ENCODE results near the gene COQ9.
A peak's percentile ranks its signal among the peaks of the same experiment; 100 is the strongest.

The COQ9 gene

DNA sequence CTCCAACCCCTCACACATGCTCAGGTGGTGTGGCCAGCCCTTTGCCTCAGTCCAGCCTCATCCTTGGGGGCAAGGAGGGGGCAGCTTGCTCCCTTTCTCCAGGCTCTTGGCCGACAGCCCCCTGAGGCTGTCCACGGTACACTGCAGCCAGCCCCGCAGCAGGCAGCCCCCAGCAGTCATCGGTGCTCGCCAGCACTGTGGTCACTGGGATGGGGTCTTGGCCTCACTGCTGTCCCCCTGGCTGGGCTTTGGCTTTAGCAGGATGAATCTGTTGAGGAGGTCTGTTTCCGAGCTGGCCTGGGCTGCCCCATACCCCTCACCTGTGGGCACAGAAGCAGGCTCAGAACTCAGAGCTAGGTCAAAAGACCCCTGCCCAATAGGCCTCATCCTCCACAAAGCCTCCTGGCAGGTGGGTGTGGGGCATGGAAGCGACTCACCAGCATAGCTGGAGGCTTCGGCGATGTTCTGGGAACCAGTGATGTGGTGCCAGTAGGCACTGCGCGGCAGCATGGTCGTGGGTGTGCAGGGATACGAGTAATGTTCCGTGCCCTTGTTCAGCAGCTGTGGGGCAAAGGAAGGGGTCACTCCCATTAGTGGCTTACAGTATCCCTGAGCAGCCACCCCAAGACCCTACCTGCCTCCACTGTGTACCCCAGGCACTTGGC lies 26.0 kb downstream of the COQ9 start:
- no peak for DNase-seq (ENCODE audit: low read depth)

DNA sequence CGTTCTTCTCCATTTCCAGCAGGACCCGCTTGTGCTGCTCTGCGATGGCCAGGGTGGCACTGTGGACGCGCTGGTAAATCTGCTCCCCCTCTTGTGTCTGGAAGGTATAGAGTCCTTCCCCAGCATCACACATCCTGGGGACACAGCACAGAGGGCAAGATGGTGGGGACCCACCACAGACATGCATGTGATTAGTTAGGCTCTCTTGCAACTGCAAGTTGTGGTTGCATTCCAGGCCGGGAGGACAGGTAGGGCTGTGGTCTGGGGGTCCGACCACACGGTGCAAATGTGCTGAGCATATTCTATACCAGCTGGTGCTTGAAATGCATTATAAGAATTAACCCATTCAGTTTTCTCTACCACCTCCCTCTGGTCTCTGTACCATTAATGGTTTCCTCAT lies 26.6 kb downstream of the COQ9 start:
- DNase-seq (ENCODE audit: low read depth) = no peak

- no peak for DNase-seq (ENCODE audit: low read depth)
These were observed 27.7 kb downstream of the COQ9 start for GRCh38 chr16:57474671-57475661.

- peak; percentile 94 for DNase-seq (ENCODE audit: low read depth)
These were observed 28.5 kb downstream of the COQ9 start for GRCh38 chr16:57475711-57476339.

GRCh38 chr16:57476546-57477410 lies 29.5 kb downstream of the COQ9 start:
- DNase-seq (ENCODE audit: low read depth) = no peak

DNA sequence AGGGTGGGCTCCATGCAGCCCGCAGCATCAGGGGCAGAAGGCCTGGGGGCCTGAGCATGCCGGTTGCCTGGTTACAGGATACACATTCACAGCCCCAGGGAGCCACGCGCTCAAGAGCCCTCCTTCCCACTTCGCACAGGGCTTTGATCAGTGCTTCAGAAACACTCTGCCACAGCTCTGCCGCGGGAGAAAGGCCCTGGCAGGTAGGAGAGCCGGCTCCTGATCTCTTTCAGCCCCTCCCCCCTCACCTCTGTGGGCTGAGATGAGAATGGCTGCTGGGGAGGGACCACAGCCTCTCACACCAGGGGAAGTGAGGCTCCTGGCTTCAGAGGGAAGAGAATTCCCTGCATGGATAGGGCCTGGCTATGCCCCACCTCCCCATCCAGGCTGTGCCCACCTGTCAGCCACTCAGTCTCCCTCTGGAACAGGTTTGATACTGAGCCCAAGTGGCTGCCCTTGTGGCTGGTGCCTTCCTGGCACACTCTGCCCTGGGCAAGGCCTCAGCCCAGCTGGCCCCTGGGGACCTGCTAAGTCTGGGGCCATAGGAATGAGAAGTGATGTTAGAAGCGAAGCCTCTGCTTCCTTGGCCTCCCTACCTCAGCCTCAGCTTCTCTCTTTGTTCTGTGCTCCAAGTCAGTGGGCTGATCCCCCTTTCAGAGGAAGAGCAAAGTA lies 30.4 kb downstream of the COQ9 start:
- DNase-seq (ENCODE audit: low read depth) = no peak

GRCh38 chr16:57478396-57479204 lies 31.3 kb downstream of the COQ9 start:
- DNase-seq (ENCODE audit: low read depth) = no peak

DNA sequence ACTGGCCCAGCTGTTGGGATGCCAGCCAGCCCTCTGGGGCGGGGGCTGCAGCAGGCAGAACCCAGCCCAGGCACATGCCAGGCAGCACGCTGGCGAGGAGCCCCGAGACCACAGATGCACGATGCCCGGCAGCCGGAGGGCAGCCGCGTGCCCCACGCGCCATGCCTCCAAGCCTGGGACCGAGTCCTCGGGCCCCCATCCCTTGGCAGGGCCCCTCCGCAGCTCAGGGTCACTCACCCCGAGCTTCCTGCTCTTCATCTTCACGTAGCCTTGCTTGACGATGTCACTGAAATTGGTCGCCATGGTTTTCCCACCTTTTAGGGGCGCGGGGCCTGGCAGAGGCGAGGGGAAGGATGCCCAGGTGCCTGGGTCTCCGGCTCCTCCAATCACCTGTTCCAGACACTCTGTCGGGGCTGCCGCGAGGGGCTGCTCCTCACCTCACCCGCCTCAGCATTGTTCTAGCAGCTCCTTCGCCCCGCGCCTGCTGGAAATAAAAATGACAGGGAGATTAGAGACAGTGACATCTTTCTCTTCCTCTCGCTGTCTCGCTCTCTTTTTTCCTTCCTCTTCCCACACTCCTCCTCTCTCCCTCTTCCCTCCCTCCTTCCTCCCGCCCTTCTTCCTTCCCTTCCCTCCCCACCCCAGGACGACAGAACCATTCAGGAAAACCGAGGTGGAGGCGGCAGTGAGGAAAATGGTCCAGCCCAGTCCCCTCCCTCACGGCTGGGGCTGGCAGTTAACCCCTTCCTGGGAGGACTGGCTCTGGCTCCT lies 32.1 kb downstream of the COQ9 start:
- no peak for DNase-seq (ENCODE audit: low read depth)

DNA sequence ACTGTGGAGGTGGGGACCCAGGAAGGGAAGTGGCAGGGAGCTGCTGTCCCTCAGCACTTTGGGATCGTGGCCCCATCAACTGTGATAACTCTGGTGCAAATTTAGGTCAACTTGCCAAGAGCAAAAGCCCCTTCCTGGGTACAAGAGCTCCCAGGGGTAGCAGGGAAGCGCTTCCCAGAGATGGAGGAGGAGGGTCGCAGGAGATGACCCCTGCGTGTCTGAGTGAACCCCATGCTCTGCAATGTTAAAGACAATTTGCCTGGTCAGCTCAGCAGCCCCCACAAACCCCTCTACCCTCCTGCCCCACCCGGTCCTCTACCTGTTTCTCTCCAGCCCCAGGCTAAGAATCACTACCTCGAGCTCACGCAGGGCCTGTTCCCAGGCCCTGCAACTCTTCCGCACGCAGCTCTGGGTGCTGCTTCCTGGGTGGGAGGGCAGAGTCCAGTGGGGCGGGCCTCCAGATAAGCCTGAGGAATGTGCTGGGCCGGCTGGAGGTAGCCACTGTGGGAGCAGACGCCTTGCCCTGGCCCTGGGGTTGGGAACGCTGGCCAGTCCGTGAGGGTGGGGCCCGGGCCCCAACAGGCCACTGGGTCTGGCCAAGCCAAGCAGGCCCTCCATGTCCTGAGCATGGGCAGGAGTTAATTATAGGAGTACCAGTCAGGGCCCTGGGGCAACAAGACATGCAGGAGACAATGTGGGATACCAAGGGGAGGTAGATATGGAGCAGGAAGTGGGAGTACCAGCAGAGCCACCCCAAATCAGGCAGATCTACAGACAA lies 32.9 kb downstream of the COQ9 start:
- DNase-seq (ENCODE audit: low read depth) = no peak

GRCh38 chr16:57480754-57481230 lies 33.5 kb downstream of the COQ9 start:
- DNase-seq (ENCODE audit: low read depth) = no peak

- no peak for DNase-seq (ENCODE audit: low read depth)
These were observed 34.1 kb downstream of the COQ9 start for GRCh38 chr16:57481421-57481820.

DNA sequence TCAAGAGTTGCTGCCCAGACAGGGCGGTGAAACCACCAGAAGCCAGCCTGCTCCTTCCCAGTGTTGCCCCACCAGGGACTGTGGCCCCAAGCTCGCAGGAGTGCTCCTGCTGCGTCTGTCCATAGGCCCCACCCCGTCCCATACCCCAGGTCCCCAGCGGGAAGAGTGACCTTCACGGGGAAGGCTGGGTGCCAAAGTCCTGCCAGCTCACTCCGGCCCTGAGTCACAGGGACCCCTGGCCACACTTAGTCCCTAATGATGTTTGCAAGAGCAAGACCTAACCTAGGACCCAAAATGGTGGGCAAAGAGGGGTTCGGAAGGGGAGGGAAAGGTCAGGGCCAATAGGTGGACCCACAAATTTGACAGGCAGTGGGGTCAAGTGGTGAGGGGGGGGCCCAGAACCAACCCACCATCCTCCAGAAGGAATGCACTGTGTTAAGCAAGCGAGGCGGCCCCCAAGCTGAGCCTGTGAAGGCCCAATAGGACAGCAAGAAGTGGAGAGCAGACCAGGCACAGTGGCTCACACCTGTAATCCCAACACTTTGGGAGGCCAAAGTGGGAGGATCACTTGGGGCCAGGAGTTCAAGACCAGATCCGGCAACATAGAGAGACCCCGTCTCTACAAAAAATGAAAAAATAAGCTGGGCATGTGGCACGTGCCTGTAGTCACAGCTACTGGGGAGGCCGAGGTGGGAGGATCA lies 35.7 kb downstream of the COQ9 start:
- DNase-seq (ENCODE audit: low read depth) = no peak

DNA sequence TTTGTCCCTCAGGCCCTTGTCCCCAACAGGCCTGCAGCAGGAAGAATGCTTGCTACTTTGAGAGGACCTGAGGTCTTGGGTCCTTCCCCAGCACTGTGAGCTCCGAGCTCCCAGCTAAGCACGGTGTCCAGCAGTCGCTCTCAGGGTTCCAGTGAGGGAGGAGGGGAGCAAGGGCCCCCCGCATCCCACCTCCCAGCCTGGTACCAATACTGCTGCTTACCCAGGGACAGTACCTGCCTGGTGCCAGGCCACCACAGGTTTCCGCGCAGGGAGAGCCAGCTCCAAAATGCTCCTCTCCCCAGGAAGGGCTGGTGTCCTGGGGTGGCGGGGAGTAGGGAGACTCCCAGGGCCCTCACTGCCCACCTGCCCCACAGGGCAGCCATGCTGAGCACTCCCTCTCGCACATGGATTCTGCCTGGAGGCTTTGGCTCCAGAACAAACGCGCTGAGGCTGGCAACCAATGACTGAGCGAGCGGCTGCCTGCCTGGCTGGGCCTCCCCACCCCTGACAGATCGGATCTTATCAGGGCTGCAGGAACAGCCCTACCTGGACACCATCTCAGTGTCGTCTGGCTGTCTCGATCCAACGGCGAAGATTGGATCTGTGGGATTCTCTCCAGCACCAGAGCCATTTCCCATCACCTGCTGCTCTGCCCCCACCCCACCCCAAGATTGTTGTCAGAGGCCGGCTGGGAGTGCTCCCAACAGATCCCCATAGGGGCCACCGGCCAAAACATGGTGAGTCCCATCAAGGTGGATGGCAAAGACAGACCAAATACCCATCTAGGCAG lies 36.6 kb downstream of the COQ9 start:
- DNase-seq (ENCODE audit: low read depth) = no peak

GRCh38 chr16:57484515-57485005 lies 37.3 kb downstream of the COQ9 start:
- no peak for DNase-seq (ENCODE audit: low read depth)

GRCh38 chr16:57485091-57485915 lies 38.0 kb downstream of the COQ9 start:
- no peak for DNase-seq (ENCODE audit: low read depth)

All from CMK (cell line).